ENCODE measurements around the gene GDPD2.

GDPD2 gene

DNA sequence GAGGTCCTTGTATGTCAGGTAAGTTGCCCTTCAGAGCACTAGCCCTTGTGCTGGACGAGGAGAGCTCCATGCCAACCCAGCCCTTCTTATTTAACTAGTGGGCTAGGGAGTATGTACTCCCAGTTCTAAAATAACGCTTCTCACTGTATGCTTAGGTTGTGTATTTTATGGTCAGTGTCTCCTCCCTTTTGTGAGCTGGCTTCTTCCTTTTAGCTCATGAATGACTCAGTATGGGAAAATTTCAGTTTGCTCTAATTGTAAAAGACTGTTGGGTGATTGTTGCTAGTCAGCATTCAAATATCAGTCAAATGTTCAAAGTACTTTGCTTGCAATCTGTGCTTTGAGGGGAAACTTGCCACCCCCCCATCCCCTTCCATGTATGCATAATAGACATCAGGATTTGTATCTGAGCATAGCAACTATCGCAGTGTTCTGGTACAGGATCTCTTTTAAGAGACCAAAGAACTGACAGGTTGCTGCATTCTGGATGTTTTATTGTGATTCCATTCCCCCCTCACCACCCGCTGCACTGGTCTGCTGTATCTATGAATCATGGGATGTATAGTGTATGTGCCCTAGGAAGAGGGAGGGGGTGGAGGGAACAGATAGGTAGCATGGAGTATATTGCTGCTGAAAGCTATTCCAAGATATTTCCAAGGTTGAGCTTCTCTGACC, 56.3 kb downstream of the GDPD2 start:
- DNase-seq (ENCODE audit: low read depth) = peak; percentile 87
- TF ChIP-seq, protein P1, sequence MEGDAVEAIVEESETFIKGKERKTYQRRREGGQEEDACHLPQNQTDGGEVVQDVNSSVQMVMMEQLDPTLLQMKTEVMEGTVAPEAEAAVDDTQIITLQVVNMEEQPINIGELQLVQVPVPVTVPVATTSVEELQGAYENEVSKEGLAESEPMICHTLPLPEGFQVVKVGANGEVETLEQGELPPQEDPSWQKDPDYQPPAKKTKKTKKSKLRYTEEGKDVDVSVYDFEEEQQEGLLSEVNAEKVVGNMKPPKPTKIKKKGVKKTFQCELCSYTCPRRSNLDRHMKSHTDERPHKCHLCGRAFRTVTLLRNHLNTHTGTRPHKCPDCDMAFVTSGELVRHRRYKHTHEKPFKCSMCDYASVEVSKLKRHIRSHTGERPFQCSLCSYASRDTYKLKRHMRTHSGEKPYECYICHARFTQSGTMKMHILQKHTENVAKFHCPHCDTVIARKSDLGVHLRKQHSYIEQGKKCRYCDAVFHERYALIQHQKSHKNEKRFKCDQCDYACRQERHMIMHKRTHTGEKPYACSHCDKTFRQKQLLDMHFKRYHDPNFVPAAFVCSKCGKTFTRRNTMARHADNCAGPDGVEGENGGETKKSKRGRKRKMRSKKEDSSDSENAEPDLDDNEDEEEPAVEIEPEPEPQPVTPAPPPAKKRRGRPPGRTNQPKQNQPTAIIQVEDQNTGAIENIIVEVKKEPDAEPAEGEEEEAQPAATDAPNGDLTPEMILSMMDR (conservative IDR thresholded peaks at IDR 0.05; ENCODE audit: control insufficient read depth, insufficient read depth, low read depth, low read length) = no peak
- peak overlapping the region; percentile 32 for H3K4me3 ChIP-seq (ENCODE audit: control insufficient read depth, low read depth, low read length)

DNA sequence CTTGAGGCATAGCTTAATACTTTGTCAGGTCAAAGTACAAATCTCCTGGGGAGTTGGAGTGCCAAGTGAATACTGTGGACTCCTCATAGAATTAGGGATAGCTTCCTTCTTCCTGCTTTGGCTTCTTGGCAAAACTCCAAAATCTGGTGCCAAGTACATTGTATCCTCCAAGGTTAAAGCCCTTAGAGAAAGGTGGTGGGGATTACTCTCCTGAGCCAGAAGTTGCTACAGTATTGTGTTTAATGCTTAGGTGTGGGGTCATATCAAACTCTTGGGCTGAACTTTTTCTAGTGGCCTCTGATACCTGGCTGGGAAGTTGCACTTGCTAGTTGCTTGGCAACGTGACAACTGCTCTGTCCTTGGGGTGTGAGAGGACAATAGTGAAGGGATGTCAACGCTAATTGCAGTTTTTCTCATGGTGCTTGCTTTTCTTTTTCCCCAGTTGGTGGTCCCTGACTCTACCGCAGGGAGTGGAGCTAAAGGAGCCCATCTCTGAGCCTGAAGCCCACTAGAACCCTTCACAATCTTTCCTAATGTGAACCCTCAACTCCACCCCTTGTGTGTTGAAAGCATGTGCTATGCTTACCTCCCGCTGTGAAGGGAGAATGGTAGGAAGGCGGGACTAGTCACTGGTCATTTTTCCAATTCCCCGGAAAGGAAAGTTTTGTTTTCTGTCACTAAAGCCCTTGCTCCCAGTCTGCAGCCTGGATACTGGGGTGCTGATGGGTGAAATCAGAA, 57.0 kb downstream of the GDPD2 start:
- peak overlapping the region; percentile 5 for H3K4me3 ChIP-seq (ENCODE audit: control insufficient read depth, low read depth, low read length)
- peak; percentile 41 for DNase-seq (ENCODE audit: low read depth)
- TF ChIP-seq, protein P1 (conservative IDR thresholded peaks at IDR 0.05; ENCODE audit: control insufficient read depth, insufficient read depth, low read depth, low read length) = no peak

DNA sequence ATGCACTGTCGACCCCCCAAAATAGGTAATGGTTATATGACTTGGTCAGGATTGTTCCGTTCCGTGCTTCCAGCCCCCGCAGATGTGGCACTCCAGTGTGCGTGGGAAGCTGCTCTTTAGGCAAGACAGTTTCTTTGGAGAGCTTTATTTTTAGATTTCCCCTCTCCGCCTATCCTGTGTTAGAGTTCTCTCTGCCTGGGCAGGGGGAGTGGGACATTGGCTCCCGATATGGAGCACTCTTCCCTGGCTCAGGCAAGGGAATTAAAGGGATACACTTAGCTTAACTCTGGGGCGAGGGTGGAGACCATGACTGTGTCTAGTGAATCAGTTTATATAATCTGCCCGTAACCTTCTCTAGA, 57.5 kb downstream of the GDPD2 start:
- TF ChIP-seq, protein P1 (conservative IDR thresholded peaks at IDR 0.05; ENCODE audit: control insufficient read depth, insufficient read depth, low read depth, low read length) = no peak
- peak; percentile 41 for DNase-seq (ENCODE audit: low read depth)
- no peak overlapping the region for H3K4me3 ChIP-seq (ENCODE audit: control insufficient read depth, low read depth, low read length)

DNA sequence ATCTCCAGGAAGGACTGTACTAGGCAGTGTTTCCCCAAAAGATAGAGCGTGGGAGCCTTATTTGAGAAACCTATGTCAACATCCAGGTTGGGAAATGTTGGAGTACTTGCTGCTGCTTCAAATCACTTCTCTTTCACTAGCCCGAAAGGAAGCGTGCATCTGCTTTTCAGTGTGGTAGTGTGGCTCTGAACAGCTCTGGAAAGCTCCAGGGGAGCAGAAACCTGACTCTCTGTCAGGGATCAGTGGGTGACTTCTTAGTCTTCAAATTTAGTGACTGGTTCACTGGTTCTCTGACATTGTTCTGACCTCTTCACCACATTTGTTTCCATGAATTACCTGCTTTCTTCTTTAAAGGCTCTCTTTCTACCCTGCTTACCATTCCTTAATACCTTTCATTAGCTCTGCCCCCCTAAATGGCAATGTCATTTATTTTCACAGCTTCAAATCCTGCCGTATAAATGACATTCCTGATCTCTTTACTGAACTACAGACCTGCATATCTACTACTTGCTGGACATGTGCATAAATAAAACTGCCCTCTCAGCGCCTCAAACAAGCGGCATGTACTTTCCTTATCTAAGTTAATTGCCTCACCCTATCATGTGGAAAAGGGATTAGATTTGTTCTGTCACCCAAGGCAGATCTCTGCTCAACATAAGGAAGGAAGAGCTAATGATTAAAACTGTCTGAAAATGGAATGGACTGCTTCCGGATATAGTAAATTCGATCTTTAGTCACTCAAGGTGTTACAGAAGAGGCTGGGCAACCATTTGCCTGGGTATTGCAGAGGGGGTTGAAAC, 58.6 kb downstream of the GDPD2 start:
- no peak overlapping the region for H3K4me3 ChIP-seq (ENCODE audit: control insufficient read depth, low read depth, low read length)
- TF ChIP-seq, protein P1 (conservative IDR thresholded peaks at IDR 0.05; ENCODE audit: control insufficient read depth, insufficient read depth, low read depth, low read length) = no peak
- DNase-seq (ENCODE audit: low read depth) = peak; percentile 22

DNA sequence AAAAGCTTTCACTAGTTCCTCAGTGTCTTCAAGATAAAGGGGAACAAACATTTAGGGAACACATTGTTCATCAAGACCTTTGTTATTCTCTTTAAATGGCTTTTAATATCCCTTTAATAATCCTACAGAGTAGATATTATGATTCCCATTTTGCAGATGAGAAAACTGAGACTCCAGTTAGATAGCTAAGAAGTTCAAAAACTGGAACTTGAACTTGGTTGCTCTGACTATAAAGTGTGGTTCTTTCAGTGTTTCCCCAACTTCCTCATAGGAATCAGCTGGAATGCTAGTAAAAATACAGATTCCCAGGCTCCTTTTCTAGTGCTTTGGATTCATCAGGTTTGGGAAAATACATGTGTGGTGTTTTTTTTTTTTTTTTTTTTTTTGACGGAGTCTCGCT, 59.2 kb downstream of the GDPD2 start:
- H3K4me3 ChIP-seq (ENCODE audit: control insufficient read depth, low read depth, low read length) = no peak overlapping the region
- DNase-seq (ENCODE audit: low read depth) = no peak
- TF ChIP-seq, protein P1 (conservative IDR thresholded peaks at IDR 0.05; ENCODE audit: control insufficient read depth, insufficient read depth, low read depth, low read length) = no peak

Measured in fibroblast of mammary gland (primary cell).